Ovary (tissue), 9 donors: ENCODE data around the gene SFSWAP. TPM values are rescaled to one million over a fixed set of nuclear protein-coding genes. Genes with fewer than 3 reads are reported as not detected.
"Not testable (repeated sequence)": the region's sequence is repeated elsewhere in the genome, so short reads cannot be mapped to it uniquely, and the experiment has no call there.

ENCODE experiments used
- DNase-seq, 5 donors: peaks; one replicate each; pipeline ENCODE4 v3.0.0-alpha.2; 2019 to 2020
- H3K27ac ChIP-seq, 2 donors: fragments of 200-600 bp; one replicate each; pipeline versions ENCODE4 v1.5.1 to v1.8.0; 2019 to 2022
- H3K27me3 ChIP-seq: fragments of 200-600 bp; one replicate; pipeline ENCODE4 v1.8.0; 2022
- H3K36me3 ChIP-seq: fragments of 200-600 bp; sonication (generic); one replicate; pipeline ENCODE4 v1.5.1; 2019
- H3K4me1 ChIP-seq: one replicate; pipeline ENCODE4 v1.8.1; 2013; ENCODE audit warnings: mild to moderate bottlenecking, moderate library complexity; ENCODE audit not compliant: insufficient read depth
- H3K4me3 ChIP-seq: fragments of 200-600 bp; sonication (generic); one replicate; pipeline ENCODE4 v1.5.1; 2017
- H3K9me3 ChIP-seq, 2 donors: fragments of 200-600 bp in 1 of 2; sonication (generic) in 1 of 2; one replicate each; pipeline versions ENCODE4 v1.5.1 to v1.8.1; 2013 to 2019; ENCODE audit warnings: mild to moderate bottlenecking in 1 of 2, moderate library complexity in 1 of 2
- EP300 ChIP-seq: sonication (generic); formaldehyde crosslinking; IDR thresholded peaks from one replicate; pipeline ENCODE4 v1.6.1; 2017; ENCODE audit warnings: antibody characterized with exemption
- POLR2A ChIP-seq: fragments of 450-650 bp; IDR thresholded peaks from one replicate; pipeline ENCODE4 v1.6.1; 2017; ENCODE audit warnings: antibody characterized with exemption, mild to moderate bottlenecking, moderate library complexity
- WGBS, 3 donors: extraction: QIAGEN DNeasy Blood & Tissue Kit in 1 of 3; methylation state at CpG; one replicate each; pipeline versions ENCODE4 v1.1.5 to v1.1.7; 2013 to 2017; 5-methylcytosine and 5-hydroxymethylcytosine counted together
- intact Hi-C, 4 donors: fragments of 100-400 bp; cut with DNase I; formaldehyde crosslinking; loops; one replicate each; pipeline versions ENCODE4 v1.11.0 to v1.15.1; 2022 to 2023
- polyA plus RNA-seq, 2 donors: library from polyadenylated mRNA; stranded (reverse); fragments of 200-250 nt in 1 of 2; fragments of 350-450 nt in 1 of 2; fragmentation: Illumina TruSeq in 1 of 2; extraction: RNeasy Lipid Tissue Mini Kit (QIAGEN cat#74804) in 1 of 2; gene quantifications; one replicate each; pipeline ENCODE4 v1.2.3, GENCODE V29; 2013 to 2014
- total RNA-seq, 7 donors: library from RNA; depleted of rRNA in 2 of 7; stranded (reverse); fragments of >200 nt in 2 of 7; fragmentation: NEBNext Ultra II Directional in 3 of 7; extraction: Animal tissue kit (Norgen Biotek cat#: 25700) in 3 of 7; gene quantifications; one replicate each; pipeline versions ENCODE4 v1.1.0 to v1.2.4, GENCODE V29; 2016 to 2023
- TF ChIP-seq, protein P1 (sequence below), 3 donors: fragments of 450-650 bp in 2 of 3; fragments of 200-600 bp in 1 of 3; IDR thresholded peaks; one replicate each; pipeline versions ENCODE4 v1.5.1 to v1.8.0; 2016 to 2022; ENCODE audit warnings: antibody characterized with exemption in 3 of 3, mild to moderate bottlenecking in 1 of 3
- donor health status: DM: no; HTN: no; CAD: no; lungs with moderate emphysema.
- donor health status: DM: no; HTN: no; CAD: no.
- donor health status: Bipolar disorder and iron deficiency.
- donor health status: DM: yes; HTN: yes; CAD: no.
- donor health status: DM: no; HTN: no; CAD: no.
- donor health status: DM: yes; HTN: yes; CAD: no.

Gene SFSWAP
- total and polyA plus RNA-seq, 9 donors = 27.6 to 54.4 (median 42.5) TPM

DNA sequence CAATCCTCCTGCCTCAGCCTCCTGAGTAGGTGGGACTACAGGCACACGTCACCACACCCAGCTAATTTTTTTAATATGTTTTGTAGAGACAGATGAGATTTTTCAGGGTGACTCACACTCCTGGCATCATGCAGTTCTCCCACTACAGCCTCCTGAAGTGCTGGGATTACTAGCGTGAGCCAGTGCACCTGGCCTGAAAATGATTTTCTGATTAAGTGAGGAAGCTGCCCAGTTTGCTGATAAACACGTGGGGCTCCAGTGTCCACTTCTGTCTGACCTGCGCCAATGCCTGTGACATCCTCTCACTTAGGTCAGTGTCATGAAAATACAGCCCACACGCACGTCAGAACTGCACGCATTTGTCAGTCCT, 37.0 kb upstream of the SFSWAP start:
- WGBS, 3 donors = 48 to 57% (median 50%) methylated on average over 7 of the region's 7 CpGs

DNA sequence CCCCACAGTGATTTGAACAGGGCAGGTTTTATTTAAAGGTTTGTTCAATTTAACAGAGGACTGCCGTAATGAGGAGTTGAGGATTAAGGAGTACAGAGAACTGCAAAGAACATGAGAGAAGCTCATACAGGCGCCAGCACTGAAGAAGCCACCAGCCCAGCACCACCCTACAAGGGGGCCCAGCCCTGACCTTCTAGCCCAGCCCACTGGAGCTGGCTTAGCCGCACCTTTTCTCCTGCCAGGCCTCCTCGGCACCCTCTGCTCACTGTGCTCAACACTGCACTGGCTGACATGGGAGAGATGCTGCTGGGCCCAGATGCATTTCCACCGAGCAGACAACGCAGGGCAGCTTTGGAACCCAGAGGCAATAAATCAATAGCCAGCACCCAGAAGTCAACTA, 36.5 kb upstream of the SFSWAP start:
- no peak overlapping the region for H3K4me3 ChIP-seq
- H3K36me3 ChIP-seq = no peaks in the 10 kb centered on the region
- 87 to 89% (median 88%) methylated on average over 6 of the region's 6 CpGs for WGBS, 3 donors
- DNase-seq = no peak
- TF ChIP-seq, protein P1, sequence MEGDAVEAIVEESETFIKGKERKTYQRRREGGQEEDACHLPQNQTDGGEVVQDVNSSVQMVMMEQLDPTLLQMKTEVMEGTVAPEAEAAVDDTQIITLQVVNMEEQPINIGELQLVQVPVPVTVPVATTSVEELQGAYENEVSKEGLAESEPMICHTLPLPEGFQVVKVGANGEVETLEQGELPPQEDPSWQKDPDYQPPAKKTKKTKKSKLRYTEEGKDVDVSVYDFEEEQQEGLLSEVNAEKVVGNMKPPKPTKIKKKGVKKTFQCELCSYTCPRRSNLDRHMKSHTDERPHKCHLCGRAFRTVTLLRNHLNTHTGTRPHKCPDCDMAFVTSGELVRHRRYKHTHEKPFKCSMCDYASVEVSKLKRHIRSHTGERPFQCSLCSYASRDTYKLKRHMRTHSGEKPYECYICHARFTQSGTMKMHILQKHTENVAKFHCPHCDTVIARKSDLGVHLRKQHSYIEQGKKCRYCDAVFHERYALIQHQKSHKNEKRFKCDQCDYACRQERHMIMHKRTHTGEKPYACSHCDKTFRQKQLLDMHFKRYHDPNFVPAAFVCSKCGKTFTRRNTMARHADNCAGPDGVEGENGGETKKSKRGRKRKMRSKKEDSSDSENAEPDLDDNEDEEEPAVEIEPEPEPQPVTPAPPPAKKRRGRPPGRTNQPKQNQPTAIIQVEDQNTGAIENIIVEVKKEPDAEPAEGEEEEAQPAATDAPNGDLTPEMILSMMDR (IDR thresholded peaks at IDR 0.05) = no peak
- TF ChIP-seq EP300 = no peak
- TF ChIP-seq POLR2A = no peak
- H3K27me3 ChIP-seq = no peaks in the 10 kb centered on the region
- no peaks in the 10 kb centered on the region for H3K9me3 ChIP-seq
- no peaks in the 10 kb centered on the region for H3K4me1 ChIP-seq
- H3K27ac ChIP-seq = no peak overlapping the region
- intact Hi-C loops = no loop called here

More for the DNA sequence above, 37.0 kb upstream of the SFSWAP start:
- Histone ChIP-seq H3K27me3 (no peaks in the 10 kb centered on the region), H3K27ac (no peak overlapping the region), H3K9me3 (no peaks in the 10 kb centered on the region), H3K4me3 (no peak overlapping the region), H3K4me1 (no peaks in the 10 kb centered on the region), H3K36me3 (no peaks in the 10 kb centered on the region)
- no peak for DNase-seq
- intact Hi-C loops = no loop called here
- TF ChIP-seq, protein P1 (IDR thresholded peaks at IDR 0.05) = no peak
- TF ChIP-seq EP300 = no peak
- TF ChIP-seq POLR2A = no peak

DNA sequence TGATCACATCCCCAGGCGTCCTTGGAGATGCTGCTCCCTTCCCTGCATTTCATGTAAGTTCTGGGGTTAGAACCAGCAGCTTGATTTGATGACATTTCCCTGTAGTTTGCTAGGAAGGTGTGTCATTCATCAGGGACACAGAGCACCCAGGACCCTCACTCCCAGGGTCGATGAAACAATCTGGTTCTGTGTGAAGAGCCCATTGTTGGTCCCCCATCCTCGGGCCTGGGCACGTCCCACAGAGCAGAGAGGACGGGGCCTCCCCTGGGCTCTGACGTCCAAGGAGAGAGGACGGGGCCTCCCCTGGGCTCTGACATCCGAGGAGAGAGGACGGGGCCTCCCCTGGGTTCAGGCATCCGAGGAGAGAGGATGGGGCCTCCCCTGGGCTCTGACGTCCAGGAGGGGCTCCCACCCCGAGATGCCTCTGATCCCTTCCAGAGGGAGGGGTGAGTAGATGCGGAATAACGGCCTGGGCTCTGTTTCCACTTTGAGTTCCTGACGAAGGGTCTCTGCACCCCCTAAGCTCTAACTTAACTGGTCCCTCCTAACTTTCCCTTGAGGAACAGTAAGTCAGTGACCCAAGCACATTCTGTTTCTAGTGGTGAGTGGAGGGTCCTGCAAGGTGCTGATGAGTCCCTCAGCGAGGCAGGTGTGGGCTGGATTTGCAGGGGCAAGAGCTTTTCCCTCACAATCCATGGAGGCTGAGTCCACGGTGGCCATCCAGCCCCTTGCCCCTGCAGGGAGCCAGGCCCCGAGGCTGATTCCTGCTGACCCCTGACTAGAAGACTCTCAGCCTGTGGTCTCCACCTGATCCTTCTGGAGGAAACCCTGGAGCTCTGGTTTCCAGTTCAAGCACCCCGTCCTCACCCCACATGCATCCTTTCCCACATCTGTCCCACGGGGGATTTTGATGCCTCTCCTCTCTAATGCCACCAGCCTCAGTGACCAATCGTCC, 35.5 kb upstream of the SFSWAP start:
- WGBS, 3 donors = 68 to 78% (median 74%) methylated on average over 21 of the region's 21 CpGs
- Histone ChIP-seq H3K27me3 (no peaks in the 10 kb centered on the region), H3K4me3 (no peak overlapping the region), H3K27ac (no peak overlapping the region), H3K9me3 (no peaks in the 10 kb centered on the region), H3K36me3 (no peaks in the 10 kb centered on the region), H3K4me1 (no peaks in the 10 kb centered on the region)
- DNase-seq = no peak
- TF ChIP-seq, protein P1 (IDR thresholded peaks at IDR 0.05) = no peak
- TF ChIP-seq POLR2A = no peak
- no peak for TF ChIP-seq EP300
- intact Hi-C loops = no loop called here

DNA sequence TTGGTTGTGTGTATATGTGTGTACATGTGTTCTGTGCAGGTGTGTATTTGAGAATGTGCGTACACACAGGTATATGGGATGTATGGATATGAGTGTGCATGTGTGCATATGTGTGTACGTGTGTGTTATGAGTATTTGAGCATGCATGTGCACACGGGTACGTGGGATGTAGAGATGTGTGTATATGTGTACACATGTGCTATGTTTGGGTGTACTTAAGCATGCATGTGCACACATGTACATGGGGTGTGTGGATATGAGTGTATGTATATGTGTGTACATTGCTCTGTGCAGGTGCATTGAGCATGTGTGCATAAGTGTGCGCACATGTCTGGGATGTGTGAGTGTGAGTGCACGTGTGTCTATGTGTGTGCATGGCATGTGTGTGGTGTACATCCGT, 34.3 kb upstream of the SFSWAP start:
- Histone ChIP-seq H3K27me3 (no peaks in the 10 kb centered on the region), H3K36me3 (no peaks in the 10 kb centered on the region), H3K4me3 (no peak overlapping the region), H3K4me1 (no peaks in the 10 kb centered on the region), H3K27ac (no peak overlapping the region), H3K9me3 (no peaks in the 10 kb centered on the region)
- intact Hi-C loops = no loop called here
- TF ChIP-seq, protein P1 (IDR thresholded peaks at IDR 0.05) = no peak
- no peak for TF ChIP-seq EP300
- TF ChIP-seq POLR2A = no peak
- no peak for DNase-seq
- WGBS, 3 donors = 82 to 87% (median 86%) methylated on average over 7 of the region's 7 CpGs

DNA sequence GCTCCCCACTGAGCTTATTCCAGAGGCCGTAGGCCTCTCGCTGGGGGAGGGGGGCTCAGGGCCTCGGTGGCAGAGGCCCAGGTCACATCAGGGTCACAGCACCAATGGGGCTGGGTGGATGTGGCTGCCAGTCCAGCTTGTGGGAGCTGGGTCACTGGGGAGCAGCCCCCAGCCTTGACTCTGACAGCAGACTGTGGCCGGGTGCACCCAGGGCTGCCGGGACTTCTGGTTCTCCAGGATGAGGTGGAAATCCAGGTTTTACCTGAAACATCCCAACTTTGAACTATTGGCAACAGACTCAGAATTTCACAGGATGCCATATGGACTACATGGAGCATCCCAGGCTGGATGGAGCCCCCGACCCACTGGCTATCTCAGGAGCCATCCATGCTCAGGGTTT, 33.8 kb upstream of the SFSWAP start:
- H3K27me3 ChIP-seq, H3K9me3 ChIP-seq, intact Hi-C loops, DNase-seq, H3K4me3 ChIP-seq, H3K36me3 ChIP-seq, H3K4me1 ChIP-seq, H3K27ac ChIP-seq: not testable (repeated sequence)
- 62 to 98% (median 73%) methylated on average over 3 to 6 of the region's 6 CpGs for WGBS, 3 donors
